ENCODE results near the gene BDNF.

The BDNF gene

DNA sequence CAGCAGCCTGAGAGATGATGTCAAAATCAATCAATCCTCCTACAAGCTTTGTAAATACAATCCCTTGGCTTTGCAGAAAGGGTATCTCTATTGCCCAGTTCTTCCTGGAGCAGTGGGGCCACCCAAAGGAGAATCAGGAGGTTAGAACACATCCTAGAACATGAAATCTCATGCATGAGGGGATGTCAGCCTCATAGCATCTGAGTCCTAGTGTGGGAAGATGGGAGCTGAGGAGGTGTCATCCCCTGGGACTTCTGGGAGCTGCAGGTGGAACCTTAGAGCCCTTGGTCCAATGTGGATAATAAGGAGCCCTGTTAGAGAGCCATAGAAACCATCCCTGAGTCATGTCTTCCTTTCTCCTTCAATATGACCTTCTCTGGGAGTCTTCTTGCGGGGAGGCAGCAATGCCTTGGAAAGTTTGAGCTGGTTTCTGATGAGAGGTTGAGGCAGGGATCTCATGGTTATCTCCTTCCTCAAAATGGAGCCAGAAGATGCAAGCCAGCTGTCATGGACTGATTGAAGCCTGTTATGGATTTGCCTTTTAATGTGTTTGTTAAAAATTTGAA lies 74.8 kb downstream of the BDNF start:
- DNase-seq (ENCODE audit: low spot score): no peak

GRCh38 chr11:27623945-27624523 lies 76.2 kb downstream of the BDNF start:
- no peak for DNase-seq (ENCODE audit: low spot score)

GRCh38 chr11:27622541-27623300 lies 77.5 kb downstream of the BDNF start:
- DNase-seq (ENCODE audit: low spot score): no peak

GRCh38 chr11:27621405-27622161 lies 78.7 kb downstream of the BDNF start:
- no peak for DNase-seq (ENCODE audit: low spot score)

DNA sequence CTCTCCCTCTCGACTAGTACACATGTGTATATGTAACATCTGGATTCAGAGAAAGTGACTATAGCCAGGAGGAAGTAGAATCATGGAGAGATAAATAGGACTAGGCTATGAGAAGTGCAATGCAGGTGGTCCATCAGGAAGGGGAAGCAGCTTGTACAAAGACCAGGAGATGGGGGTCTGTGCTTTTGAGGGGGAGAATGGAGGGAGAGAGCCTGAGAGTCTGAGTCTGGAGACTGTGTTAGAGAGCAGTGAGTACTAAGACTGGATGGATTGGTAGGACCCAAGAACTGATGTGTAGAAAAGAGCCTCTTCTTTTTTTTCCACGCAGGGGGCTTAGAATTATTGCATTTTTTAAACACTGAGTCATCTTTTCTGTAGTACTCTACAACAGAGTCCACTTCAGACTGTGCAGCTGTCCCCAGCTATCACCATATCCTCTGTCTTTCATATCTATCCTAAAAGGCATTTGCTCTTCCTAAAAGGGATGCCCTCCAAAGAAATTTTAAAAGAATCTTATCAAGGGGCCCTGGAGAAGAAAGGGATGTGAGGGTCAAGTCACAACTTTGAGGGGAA lies 80.4 kb downstream of the BDNF start:
- no peak for DNase-seq (ENCODE audit: low spot score)

GRCh38 chr11:27619039-27619574 lies 81.1 kb downstream of the BDNF start:
- peak; percentile 15 for DNase-seq (ENCODE audit: low spot score)

GRCh38 chr11:27618281-27618915 lies 81.9 kb downstream of the BDNF start:
- no peak for DNase-seq (ENCODE audit: low spot score)

GRCh38 chr11:27616711-27617110 lies 83.5 kb downstream of the BDNF start:
- no peak for DNase-seq (ENCODE audit: low spot score)

DNA sequence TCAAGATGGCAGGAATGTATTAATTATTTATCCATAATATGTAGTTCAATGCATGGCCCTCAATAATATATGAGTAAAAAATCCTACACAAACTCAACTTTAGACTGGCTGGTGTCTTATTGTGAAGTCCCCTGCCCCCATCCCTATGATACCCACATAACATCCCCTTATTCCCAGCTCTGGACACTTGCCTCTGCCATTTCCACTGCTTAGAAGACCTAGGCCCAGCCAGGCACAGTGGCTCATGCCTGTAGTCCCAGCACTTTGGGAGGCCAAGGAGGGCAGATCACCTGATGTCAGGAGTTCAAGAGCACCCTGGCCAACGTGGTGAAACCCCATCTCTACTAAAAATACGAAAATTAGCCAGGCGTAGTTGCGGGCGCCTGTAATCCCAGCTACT lies 84.4 kb downstream of the BDNF start:
- DNase-seq (ENCODE audit: low spot score): no peak

- no peak for DNase-seq (ENCODE audit: low spot score)
Observed at GRCh38 chr11:27614092-27614491, 86.2 kb downstream of the BDNF start.

- no peak for DNase-seq (ENCODE audit: low spot score)
Observed at GRCh38 chr11:27612932-27613880, 87.0 kb downstream of the BDNF start.

GRCh38 chr11:27611947-27612455 lies 88.3 kb downstream of the BDNF start:
- no peak for DNase-seq (ENCODE audit: low spot score)

GRCh38 chr11:27611390-27611789 lies 88.9 kb downstream of the BDNF start:
- no peak for DNase-seq (ENCODE audit: low spot score)

DNA sequence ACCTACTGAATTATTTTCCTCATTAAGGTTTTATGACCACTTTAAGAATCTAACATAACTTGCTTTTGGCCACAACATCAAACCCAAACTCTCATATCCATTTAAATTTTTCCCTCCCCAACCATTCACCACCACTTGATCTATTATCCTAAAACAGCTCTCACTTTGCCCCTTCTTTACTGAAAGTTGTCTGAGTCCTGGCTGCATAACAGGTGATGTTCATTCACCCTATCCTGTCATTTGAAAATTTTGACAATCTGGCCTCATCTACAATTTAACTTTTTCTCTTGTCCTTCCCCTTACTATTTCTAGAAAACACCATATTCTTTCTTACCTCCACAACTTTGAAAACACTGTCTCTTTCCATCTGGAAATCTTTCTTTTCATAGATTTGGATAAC lies 89.3 kb downstream of the BDNF start:
- DNase-seq (ENCODE audit: low spot score): no peak

DNA sequence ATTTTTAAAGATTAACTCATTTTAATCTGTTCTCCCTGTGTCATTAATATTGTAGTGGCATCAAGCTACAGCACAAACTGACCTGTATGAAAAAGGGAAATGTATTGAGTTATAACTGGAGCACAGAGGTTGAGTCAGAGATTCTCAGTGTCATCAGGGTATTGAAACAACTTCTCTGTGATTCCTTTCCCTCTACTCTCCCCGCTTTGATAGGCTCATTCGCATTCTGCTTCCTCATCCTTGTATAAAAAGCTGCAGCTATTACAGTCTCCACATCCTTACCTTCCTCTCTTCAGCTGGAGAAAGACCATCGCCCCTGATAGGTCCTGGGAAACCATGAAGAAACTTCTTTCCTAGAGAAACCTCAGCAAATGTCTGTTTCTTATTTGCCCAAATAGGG lies 90.0 kb downstream of the BDNF start:
- DNase-seq (ENCODE audit: low spot score): no peak

- DNase-seq (ENCODE audit: low spot score): no peak
Observed at GRCh38 chr11:27608951-27609350, 91.3 kb downstream of the BDNF start.

DNA sequence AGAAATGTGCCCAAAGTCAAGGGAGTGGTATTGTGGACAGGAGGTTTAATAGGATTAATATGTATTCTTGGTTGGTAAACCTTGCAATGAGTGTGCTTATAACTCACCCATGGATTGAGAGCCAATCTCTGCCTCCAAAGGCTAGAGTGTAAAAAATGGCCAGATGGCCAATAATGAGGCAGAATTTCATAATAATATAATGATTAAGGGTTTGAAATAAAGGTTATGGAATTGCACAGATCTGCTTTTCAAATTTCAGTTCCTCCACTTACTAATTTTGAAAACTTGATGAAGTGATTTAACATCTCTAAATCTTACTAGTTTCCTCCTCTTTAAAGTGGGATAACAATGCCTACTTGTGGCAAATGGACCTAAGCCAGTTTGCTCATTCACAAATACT lies 94.8 kb downstream of the BDNF start:
- DNase-seq (ENCODE audit: low spot score): no peak

Data from RKO (cell line).